Thyroid gland (tissue), 4 donors: ENCODE results near the gene RPA3. TPM values are rescaled to one million over a fixed set of nuclear protein-coding genes. Genes with fewer than 3 reads are reported as not detected.
"Not testable (repeated sequence)": the region's sequence is repeated elsewhere in the genome, so short reads cannot be mapped to it uniquely, and the experiment has no call there.

ENCODE experiments used
- DNase-seq, 2 donors: peaks; one replicate each; pipeline ENCODE4 v3.0.0-alpha.2; 2019
- H3K27ac ChIP-seq, 3 donors: fragments of 200-600 bp; sonication (generic); 1 replicate in 2 of 3; 2 replicates in 1 of 3; pipeline ENCODE4 v1.5.1; 2016 to 2019; ENCODE audit warnings: mild to moderate bottlenecking in 1 of 3, moderate library complexity in 1 of 3
- H3K27me3 ChIP-seq: fragments of 200-600 bp; sonication (generic); one replicate; pipeline ENCODE4 v1.5.1; 2019
- H3K36me3 ChIP-seq, 2 donors: fragments of 200-600 bp; sonication (generic); one replicate each; pipeline ENCODE4 v1.5.1; 2016 to 2019
- H3K4me1 ChIP-seq, 2 donors: fragments of 200-600 bp; sonication (generic); one replicate each; pipeline ENCODE4 v1.5.1; 2017 to 2019
- H3K4me3 ChIP-seq, 3 donors: fragments of 200-600 bp; sonication (generic); replicated peaks in 1 of 3; 1 replicate in 2 of 3; 2 replicates in 1 of 3; pipeline ENCODE4 v1.5.1; 2016; ENCODE audit warnings: mild to moderate bottlenecking in 1 of 3
- H3K9me3 ChIP-seq: fragments of 200-600 bp; sonication (generic); one replicate; pipeline ENCODE4 v1.5.1; 2017
- POLR2A ChIP-seq, 2 donors: fragments of 450-650 bp; IDR thresholded peaks; one replicate each; pipeline ENCODE4 v1.6.1; 2017; ENCODE audit warnings: antibody characterized with exemption in 2 of 2, mild to moderate bottlenecking in 2 of 2, moderate library complexity in 1 of 2
- WGBS, 2 donors: methylation state at CpG; one replicate each; pipeline ENCODE4 v1.1.5; 2017; 5-methylcytosine and 5-hydroxymethylcytosine counted together
- intact Hi-C: fragments of 100-400 bp; cut with DNase I; formaldehyde crosslinking; loops from one replicate; pipeline ENCODE4 v1.15.1; 2023
- total RNA-seq, 4 donors: library from RNA; depleted of rRNA; stranded (reverse); fragments of >200 nt; gene quantifications; one replicate each; pipeline ENCODE4 v1.2.3, GENCODE V29; 2016
- TF ChIP-seq, protein P1 (sequence below), 6 experiments: fragments of 200-600 bp in 3 of 6; fragments of 450-650 bp in 3 of 6; sonication (generic) in 3 of 6; IDR thresholded peaks; one replicate each; pipeline ENCODE4 v1.5.1; 2016 to 2019; ENCODE audit warnings: antibody characterized with exemption in 6 of 6, mild to moderate bottlenecking in 2 of 6, inconsistent platforms in 1 of 6, moderate library complexity in 1 of 6

RPA3 gene
- total RNA-seq, 4 donors from 2014 or later = 21.9 to 39.1 (median 31.3) TPM

- no peak for DNase-seq
- no peaks in the 10 kb centered on the region for H3K9me3 ChIP-seq
- H3K36me3 ChIP-seq = no peaks in the 10 kb centered on the region
- WGBS, 2 donors = 60 to 66% methylated on average over 5 of the region's 5 CpGs
- no peak overlapping the region for H3K4me3 ChIP-seq
- intact Hi-C loops = loop anchor here (10.0 kb wide), 1 partner anchor 62 kb away; no protein-coding TSS in a partner anchor
- peak overlapping the region in 2 of 3 donors; percentile 7 to 85 for H3K27ac ChIP-seq
- TF ChIP-seq POLR2A (IDR thresholded peaks at IDR 0.05) = no peak
- TF ChIP-seq, protein P1, sequence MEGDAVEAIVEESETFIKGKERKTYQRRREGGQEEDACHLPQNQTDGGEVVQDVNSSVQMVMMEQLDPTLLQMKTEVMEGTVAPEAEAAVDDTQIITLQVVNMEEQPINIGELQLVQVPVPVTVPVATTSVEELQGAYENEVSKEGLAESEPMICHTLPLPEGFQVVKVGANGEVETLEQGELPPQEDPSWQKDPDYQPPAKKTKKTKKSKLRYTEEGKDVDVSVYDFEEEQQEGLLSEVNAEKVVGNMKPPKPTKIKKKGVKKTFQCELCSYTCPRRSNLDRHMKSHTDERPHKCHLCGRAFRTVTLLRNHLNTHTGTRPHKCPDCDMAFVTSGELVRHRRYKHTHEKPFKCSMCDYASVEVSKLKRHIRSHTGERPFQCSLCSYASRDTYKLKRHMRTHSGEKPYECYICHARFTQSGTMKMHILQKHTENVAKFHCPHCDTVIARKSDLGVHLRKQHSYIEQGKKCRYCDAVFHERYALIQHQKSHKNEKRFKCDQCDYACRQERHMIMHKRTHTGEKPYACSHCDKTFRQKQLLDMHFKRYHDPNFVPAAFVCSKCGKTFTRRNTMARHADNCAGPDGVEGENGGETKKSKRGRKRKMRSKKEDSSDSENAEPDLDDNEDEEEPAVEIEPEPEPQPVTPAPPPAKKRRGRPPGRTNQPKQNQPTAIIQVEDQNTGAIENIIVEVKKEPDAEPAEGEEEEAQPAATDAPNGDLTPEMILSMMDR (IDR thresholded peaks at IDR 0.05) = no peak
- peaks cover 20 to 41% of the 10 kb centered on the region in 2 donors for H3K4me1 ChIP-seq
- no peaks in the 10 kb centered on the region for H3K27me3 ChIP-seq
Measured at GRCh38 chr7:7682861-7683260, 35.5 kb downstream of the RPA3 start.

DNA sequence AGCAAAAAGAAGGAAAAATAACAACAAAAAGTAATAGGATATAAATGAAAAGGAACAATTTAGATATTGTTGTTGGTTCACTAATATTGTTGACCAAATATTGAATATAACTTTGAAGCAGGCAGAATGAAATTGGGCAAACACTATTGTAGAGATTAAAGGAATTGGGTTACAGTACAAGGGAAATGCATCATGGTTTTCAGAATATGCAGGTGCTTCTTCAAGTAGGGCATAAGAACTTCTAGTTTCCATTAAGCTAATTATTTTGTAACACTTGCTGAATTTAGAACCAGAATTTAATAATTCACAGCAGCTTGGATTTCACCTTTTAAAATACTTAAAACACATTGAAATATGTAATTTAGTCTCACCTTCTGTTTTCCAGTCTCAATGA, 36.5 kb downstream of the RPA3 start:
- DNase-seq = no peak
- H3K27me3 ChIP-seq = no peaks in the 10 kb centered on the region
- H3K4me1 ChIP-seq = peaks cover 20 to 32% of the 10 kb centered on the region in 2 donors
- no peaks in the 10 kb centered on the region for H3K9me3 ChIP-seq
- H3K4me3 ChIP-seq = no peak overlapping the region
- H3K27ac ChIP-seq = peak overlapping the region in 2 of 3 donors; percentile 53 to 85
- intact Hi-C loops = loop anchor here (10.0 kb wide), 1 partner anchor 63 kb away; no protein-coding TSS in a partner anchor
- H3K36me3 ChIP-seq = no peaks in the 10 kb centered on the region
- TF ChIP-seq, protein P1 (IDR thresholded peaks at IDR 0.05) = no peak
- no peak for TF ChIP-seq POLR2A (IDR thresholded peaks at IDR 0.05)

DNA sequence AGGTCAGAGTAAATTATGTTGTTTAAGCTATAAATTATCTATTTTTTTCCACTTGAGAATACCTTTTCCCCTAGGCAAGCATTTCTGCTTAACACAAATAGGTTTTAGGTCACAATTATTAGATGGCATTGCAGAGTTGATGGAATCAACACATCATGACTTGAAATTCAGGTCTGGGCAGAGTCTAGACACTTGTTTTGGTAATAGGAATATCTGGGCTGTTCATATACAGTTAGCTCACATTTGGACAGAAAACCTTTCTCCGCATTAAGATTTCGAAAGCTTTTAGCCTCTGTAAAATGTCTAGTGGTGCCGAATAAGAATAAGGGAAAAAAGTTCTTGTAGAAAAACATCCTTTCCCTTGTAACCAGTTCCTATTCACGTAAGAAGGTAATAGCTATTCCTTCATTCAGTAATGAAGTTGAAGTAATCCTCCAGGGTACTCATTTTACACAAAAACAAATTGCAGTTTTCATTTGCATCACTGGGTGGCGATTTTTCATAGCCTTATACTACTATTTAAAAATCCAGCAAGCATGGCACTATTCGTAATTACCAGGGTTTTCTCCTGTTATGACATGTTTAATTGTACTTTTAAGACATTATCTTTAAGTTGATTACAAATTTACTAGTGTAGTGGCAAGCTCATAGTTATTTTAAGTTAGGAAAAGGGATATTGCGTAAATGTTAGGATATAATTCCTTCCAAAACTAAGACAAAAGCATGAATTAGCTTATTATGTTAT, 37.0 kb downstream of the RPA3 start:
- H3K4me1 ChIP-seq = peaks cover 20 to 27% of the 10 kb centered on the region in 2 donors
- TF ChIP-seq, protein P1 (IDR thresholded peaks at IDR 0.05) = peak; percentile 30 to 83 (median 54)
- no peak for TF ChIP-seq POLR2A (IDR thresholded peaks at IDR 0.05)
- no peaks in the 10 kb centered on the region for H3K36me3 ChIP-seq
- H3K9me3 ChIP-seq = no peaks in the 10 kb centered on the region
- WGBS, 2 donors = 36 to 42% methylated on average over 7 of the region's 7 CpGs
- DNase-seq = peak; percentile 33 to 47
- H3K27me3 ChIP-seq = no peaks in the 10 kb centered on the region
- peak overlapping the region; percentile 17 to 85 (median 53) for H3K27ac ChIP-seq
- intact Hi-C loops = loop anchor here (10.0 kb wide), 1 partner anchor 63 kb away; no protein-coding TSS in a partner anchor
- H3K4me3 ChIP-seq = no peak overlapping the region

- WGBS, 2 donors = 97 to 98% methylated on average over 2 of the region's 2 CpGs
- intact Hi-C loops = loop anchor here (10.0 kb wide), 1 partner anchor 65 kb away; no protein-coding TSS in a partner anchor
Measured at GRCh38 chr7:7679640-7680039, 38.8 kb downstream of the RPA3 start.

GRCh38 chr7:7675686-7676085, 42.7 kb downstream of the RPA3 start:
- 75 to 93% methylated on average over 6 of the region's 6 CpGs for WGBS, 2 donors
- Histone ChIP-seq H3K4me1 (no peaks in the 10 kb centered on the region), H3K36me3 (no peaks in the 10 kb centered on the region), H3K27me3 (no peaks in the 10 kb centered on the region), H3K27ac (no peak overlapping the region), H3K4me3 (no peak overlapping the region), H3K9me3 (no peaks in the 10 kb centered on the region)
- intact Hi-C loops = no loop called here
- no peak for TF ChIP-seq POLR2A (IDR thresholded peaks at IDR 0.05)
- TF ChIP-seq, protein P1 (IDR thresholded peaks at IDR 0.05) = no peak
- DNase-seq = no peak

More at GRCh38 chr7:7679640-7680039, 38.8 kb downstream of the RPA3 start:
- peaks cover 20 to 27% of the 10 kb centered on the region in 2 donors for H3K4me1 ChIP-seq
- H3K9me3 ChIP-seq, H3K4me3 ChIP-seq, H3K36me3 ChIP-seq, H3K27me3 ChIP-seq, H3K27ac ChIP-seq, DNase-seq: not testable (repeated sequence)
